GM12878 (cell line): ENCODE data around the gene PLEKHA5.

Source experiments
- NRF1 ChIP-seq: conservative IDR thresholded peaks from 2 replicates; pipeline ENCODE4 v1.6.1; 2011; ENCODE audit warnings: mild to moderate bottlenecking, low read depth, low read length, improper control_type of control experiment
- POLR2AphosphoS5 ChIP-seq: IDR thresholded peaks from 2 replicates; pipeline ENCODE4 v1.6.1; 2011; ENCODE audit warnings: mild to moderate bottlenecking, low read length, inconsistent platforms
- SIN3A ChIP-seq: IDR thresholded peaks from 2 replicates; pipeline ENCODE4 v1.6.1; 2012; ENCODE audit warnings: low read depth, low read length, improper control_type of control experiment
- SPI1 ChIP-seq: IDR thresholded peaks from 2 replicates; pipeline ENCODE4 v1.6.1; 2011; ENCODE audit warnings: low read depth, mild to moderate bottlenecking, low read length, moderate library complexity, borderline replicate concordance; ENCODE audit not compliant: insufficient read depth
- SREBF1 ChIP-seq: IDR thresholded peaks from 2 replicates; pipeline ENCODE4 v1.6.1; 2012; ENCODE audit warnings: mild to moderate bottlenecking, low read length
- SREBF2 ChIP-seq: IDR thresholded peaks from 2 replicates; pipeline ENCODE4 v1.6.1; 2012; ENCODE audit warnings: mild to moderate bottlenecking, low read length
- TAF1 ChIP-seq: IDR thresholded peaks from 2 replicates; pipeline ENCODE4 v1.6.1; 2011; ENCODE audit warnings: mild to moderate bottlenecking, low read depth, low read length, borderline replicate concordance
- ZNF384 ChIP-seq: IDR thresholded peaks from 2 replicates; pipeline ENCODE4 v1.6.1; 2012; ENCODE audit warnings: low read depth, mild to moderate bottlenecking, low read length, improper control_type of control experiment, borderline replicate concordance
- TF ChIP-seq, protein P1 (sequence below): fragments of 450-650 bp; IDR thresholded peaks from 2 replicates; pipeline ENCODE4 v1.6.1; 2018; ENCODE audit warnings: borderline replicate concordance, mild to moderate bottlenecking; ENCODE audit not compliant: partially characterized antibody
- TF ChIP-seq, protein P2 (sequence below): IDR thresholded peaks from 2 replicates; pipeline ENCODE4 v1.6.1; 2011; ENCODE audit warnings: mild to moderate bottlenecking, low read depth, low read length, moderate library complexity; ENCODE audit not compliant: insufficient replicate concordance
- TF ChIP-seq, protein P3 (sequence below): fragments of 450-650 bp; IDR thresholded peaks from 2 replicates; pipeline ENCODE4 v1.6.1; 2017; ENCODE audit warnings: mild to moderate bottlenecking, low read depth, inconsistent platforms; ENCODE audit not compliant: poor library complexity, severe bottlenecking
- TF ChIP-seq, protein P4 (sequence below), 3 experiments: IDR thresholded peaks in 2 of 3; conservative IDR thresholded peaks in 1 of 3; 2 replicates each; pipeline ENCODE4 v1.5.1; 2011; ENCODE audit warnings: low read depth in 3 of 3, low read length in 3 of 3, mild to moderate bottlenecking in 3 of 3, control low read depth in 2 of 3, moderate library complexity in 2 of 3, inconsistent platforms in 1 of 3, mixed read lengths in 1 of 3; ENCODE audit not compliant: control insufficient read depth in 2 of 3, insufficient read depth in 1 of 3; ENCODE audit errors: extremely low read depth in 1 of 3
- TF ChIP-seq, protein P5 (sequence below): IDR thresholded peaks from 2 replicates; pipeline ENCODE4 v1.6.1; 2012; ENCODE audit warnings: low read depth, low read length, improper control_type of control experiment

- TF ChIP-seq SREBF2 (no peak), TAF1 (no peak), SIN3A (no peak), SPI1 (no peak), NRF1 (no peak), POLR2AphosphoS5 (no peak), ZNF384 (no peak), SREBF1 (no peak)
- TF ChIP-seq, protein P1, sequence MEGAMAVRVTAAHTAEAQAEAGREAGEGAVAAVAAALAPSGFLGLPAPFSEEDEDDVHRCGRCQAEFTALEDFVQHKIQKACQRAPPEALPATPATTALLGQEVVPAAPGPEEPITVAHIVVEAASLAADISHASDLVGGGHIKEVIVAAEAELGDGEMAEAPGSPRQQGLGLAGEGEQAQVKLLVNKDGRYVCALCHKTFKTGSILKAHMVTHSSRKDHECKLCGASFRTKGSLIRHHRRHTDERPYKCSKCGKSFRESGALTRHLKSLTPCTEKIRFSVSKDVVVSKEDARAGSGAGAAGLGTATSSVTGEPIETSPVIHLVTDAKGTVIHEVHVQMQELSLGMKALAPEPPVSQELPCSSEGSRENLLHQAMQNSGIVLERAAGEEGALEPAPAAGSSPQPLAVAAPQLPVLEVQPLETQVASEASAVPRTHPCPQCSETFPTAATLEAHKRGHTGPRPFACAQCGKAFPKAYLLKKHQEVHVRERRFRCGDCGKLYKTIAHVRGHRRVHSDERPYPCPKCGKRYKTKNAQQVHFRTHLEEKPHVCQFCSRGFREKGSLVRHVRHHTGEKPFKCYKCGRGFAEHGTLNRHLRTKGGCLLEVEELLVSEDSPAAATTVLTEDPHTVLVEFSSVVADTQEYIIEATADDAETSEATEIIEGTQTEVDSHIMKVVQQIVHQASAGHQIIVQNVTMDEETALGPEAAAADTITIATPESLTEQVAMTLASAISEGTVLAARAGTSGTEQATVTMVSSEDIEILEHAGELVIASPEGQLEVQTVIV, result no peak
- TF ChIP-seq, protein P2, sequence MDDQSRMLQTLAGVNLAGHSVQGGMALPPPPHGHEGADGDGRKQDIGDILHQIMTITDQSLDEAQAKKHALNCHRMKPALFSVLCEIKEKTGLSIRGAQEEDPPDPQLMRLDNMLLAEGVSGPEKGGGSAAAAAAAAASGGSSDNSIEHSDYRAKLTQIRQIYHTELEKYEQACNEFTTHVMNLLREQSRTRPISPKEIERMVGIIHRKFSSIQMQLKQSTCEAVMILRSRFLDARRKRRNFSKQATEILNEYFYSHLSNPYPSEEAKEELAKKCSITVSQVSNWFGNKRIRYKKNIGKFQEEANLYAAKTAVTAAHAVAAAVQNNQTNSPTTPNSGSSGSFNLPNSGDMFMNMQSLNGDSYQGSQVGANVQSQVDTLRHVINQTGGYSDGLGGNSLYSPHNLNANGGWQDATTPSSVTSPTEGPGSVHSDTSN, result no peak
- TF ChIP-seq, protein P3, sequence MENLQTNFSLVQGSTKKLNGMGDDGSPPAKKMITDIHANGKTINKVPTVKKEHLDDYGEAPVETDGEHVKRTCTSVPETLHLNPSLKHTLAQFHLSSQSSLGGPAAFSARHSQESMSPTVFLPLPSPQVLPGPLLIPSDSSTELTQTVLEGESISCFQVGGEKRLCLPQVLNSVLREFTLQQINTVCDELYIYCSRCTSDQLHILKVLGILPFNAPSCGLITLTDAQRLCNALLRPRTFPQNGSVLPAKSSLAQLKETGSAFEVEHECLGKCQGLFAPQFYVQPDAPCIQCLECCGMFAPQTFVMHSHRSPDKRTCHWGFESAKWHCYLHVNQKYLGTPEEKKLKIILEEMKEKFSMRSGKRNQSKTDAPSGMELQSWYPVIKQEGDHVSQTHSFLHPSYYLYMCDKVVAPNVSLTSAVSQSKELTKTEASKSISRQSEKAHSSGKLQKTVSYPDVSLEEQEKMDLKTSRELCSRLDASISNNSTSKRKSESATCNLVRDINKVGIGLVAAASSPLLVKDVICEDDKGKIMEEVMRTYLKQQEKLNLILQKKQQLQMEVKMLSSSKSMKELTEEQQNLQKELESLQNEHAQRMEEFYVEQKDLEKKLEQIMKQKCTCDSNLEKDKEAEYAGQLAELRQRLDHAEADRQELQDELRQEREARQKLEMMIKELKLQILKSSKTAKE, result no peak
- TF ChIP-seq, protein P4, sequence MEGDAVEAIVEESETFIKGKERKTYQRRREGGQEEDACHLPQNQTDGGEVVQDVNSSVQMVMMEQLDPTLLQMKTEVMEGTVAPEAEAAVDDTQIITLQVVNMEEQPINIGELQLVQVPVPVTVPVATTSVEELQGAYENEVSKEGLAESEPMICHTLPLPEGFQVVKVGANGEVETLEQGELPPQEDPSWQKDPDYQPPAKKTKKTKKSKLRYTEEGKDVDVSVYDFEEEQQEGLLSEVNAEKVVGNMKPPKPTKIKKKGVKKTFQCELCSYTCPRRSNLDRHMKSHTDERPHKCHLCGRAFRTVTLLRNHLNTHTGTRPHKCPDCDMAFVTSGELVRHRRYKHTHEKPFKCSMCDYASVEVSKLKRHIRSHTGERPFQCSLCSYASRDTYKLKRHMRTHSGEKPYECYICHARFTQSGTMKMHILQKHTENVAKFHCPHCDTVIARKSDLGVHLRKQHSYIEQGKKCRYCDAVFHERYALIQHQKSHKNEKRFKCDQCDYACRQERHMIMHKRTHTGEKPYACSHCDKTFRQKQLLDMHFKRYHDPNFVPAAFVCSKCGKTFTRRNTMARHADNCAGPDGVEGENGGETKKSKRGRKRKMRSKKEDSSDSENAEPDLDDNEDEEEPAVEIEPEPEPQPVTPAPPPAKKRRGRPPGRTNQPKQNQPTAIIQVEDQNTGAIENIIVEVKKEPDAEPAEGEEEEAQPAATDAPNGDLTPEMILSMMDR (IDR thresholded peaks at IDR 0.05 in 2 of 3, conservative IDR thresholded peaks at IDR 0.05 in 1 of 3; ENCODE audit: control insufficient read depth in 2 of 3, extremely low read depth in 1 of 3, insufficient read depth in 1 of 3, low read depth in 3 of 3, low read length in 3 of 3), result no peak
- TF ChIP-seq, protein P5, sequence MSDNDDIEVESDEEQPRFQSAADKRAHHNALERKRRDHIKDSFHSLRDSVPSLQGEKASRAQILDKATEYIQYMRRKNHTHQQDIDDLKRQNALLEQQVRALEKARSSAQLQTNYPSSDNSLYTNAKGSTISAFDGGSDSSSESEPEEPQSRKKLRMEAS, result no peak
These were observed at the start of gene PLEKHA5 for GRCh38 chr12:19129486-19130223.
